ENCODE measurements around the gene SCAMP3. TPM values are rescaled to one million over a fixed set of nuclear protein-coding genes. Genes with fewer than 3 reads are reported as not detected.

SCAMP3 gene
- total and polyA plus RNA-seq, 2 donors (not counting 3 experiments of a cell fraction or from before 2014, with no cell fraction given): 80.1 to 306 TPM

DNA sequence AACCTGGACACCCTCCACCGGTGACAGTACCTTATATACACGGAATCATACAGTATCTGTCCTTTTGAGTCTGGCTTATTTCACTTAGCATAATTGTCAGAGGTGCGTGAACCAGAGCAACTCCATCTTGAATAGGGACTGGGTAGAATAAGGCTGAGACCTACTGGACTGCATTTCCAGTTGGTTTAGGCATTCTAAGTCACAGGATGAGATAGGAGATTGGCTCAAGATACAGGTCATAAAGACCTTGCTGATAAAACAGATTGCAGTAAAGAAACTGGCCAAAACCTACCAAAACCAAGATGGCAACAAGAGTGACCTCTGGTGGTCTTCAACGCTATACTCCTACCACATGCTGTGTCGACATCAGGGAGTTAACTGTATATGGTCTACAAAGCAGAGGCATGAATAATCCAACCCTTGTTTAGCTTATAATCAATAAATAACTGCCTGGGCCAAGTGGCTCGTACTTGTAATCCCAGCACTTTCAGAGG is 45.1 kb upstream of the SCAMP3 start:
- intact Hi-C loops (cut with micrococcal nuclease): loop anchor here (5.0 kb wide), 1 partner anchor 115 kb away; no protein-coding TSS in a partner anchor
- dilution Hi-C loops (cut with MboI; ENCODE audit: extremely low pct_ligation_motif_present, low sequenced_read_pairs): no loop called here
- H3K36me3 ChIP-seq (ENCODE audit: control insufficient read depth in 2 of 2, extremely low read depth in 1 of 2, insufficient read depth in 2 of 2, low read length in 2 of 2): peaks cover 0 to 3% of the 10 kb centered on the region in 2 experiments
- H4K20me1 ChIP-seq (replicated peaks; ENCODE audit: control insufficient read depth, extremely low read depth, insufficient read depth, low read length): no peaks in the 10 kb centered on the region
- H3K9ac ChIP-seq (replicated peaks; ENCODE audit: extremely low read depth, insufficient read depth, low read length): no peak overlapping the region
- CTCF ChIA-PET: interaction anchor here (1.3 to 1.9 kb wide), 7 partner anchors 14 to 341 kb away, joined by 4 to 27 read pairs (median 5); partner anchors contain the start of genes CLK2 and RUSC1
- no peak overlapping the region for H3K4me3 ChIP-seq (replicated peaks in 1 of 3; ENCODE audit: insufficient read depth in 1 of 3, low read depth in 1 of 3, low read length in 3 of 3)
- peak overlapping the region; percentile 88 for H3K27ac ChIP-seq (ENCODE audit: insufficient read depth, low read depth, low read length)
- DNase-seq (ENCODE audit: low read depth, low spot score) (peak; percentile 50), FAIRE-seq (peak; percentile 89)
- H3K4me2 ChIP-seq (ENCODE audit: insufficient read depth, low read length): no peak overlapping the region
- H3K79me2 ChIP-seq (ENCODE audit: control insufficient read depth, insufficient read depth, low read length): peaks cover 34% of the 10 kb centered on the region
- BruUV-seq (replicated peaks): no TSS peak
- H2AFZ ChIP-seq (ENCODE audit: low read depth, low read length): no peak overlapping the region
- H3K4me1 ChIP-seq (ENCODE audit: control insufficient read depth, extremely low read depth, insufficient read depth, low read length): peaks cover 24% of the 10 kb centered on the region
- POLR2A ChIA-PET: interaction anchor here (0.7 kb wide), 1 partner anchor 34 kb away, joined by 4 read pairs; the partner anchor contains the start of gene CLK2
- TF ChIP-seq, protein P1, sequence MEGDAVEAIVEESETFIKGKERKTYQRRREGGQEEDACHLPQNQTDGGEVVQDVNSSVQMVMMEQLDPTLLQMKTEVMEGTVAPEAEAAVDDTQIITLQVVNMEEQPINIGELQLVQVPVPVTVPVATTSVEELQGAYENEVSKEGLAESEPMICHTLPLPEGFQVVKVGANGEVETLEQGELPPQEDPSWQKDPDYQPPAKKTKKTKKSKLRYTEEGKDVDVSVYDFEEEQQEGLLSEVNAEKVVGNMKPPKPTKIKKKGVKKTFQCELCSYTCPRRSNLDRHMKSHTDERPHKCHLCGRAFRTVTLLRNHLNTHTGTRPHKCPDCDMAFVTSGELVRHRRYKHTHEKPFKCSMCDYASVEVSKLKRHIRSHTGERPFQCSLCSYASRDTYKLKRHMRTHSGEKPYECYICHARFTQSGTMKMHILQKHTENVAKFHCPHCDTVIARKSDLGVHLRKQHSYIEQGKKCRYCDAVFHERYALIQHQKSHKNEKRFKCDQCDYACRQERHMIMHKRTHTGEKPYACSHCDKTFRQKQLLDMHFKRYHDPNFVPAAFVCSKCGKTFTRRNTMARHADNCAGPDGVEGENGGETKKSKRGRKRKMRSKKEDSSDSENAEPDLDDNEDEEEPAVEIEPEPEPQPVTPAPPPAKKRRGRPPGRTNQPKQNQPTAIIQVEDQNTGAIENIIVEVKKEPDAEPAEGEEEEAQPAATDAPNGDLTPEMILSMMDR (IDR thresholded peaks at IDR 0.05; ENCODE audit: extremely low read depth in 1 of 2, insufficient read depth in 1 of 2, low read depth in 1 of 2, low read length in 2 of 2): peak; percentile 38 to 43
- TF ChIP-seq POLR2A (IDR thresholded peaks at IDR 0.05; ENCODE audit: low read depth, low read length): no peak
- TF ChIP-seq POLR2AphosphoS5 (IDR thresholded peaks at IDR 0.05; ENCODE audit: insufficient read depth, low read depth, low read length): no peak
- no peak for TF ChIP-seq GATA2 (IDR thresholded peaks at IDR 0.05; ENCODE audit: insufficient read depth, insufficient read length, low read depth, low read length)
- no peak for TF ChIP-seq MYC (IDR thresholded peaks at IDR 0.05; ENCODE audit: low read depth, low read length)
- H3K9me1 ChIP-seq (replicated peaks; ENCODE audit: control insufficient read depth, extremely low read depth, insufficient read depth, low read length): no peaks in the 10 kb centered on the region
- no peaks in the 10 kb centered on the region for H3K9me3 ChIP-seq (replicated peaks; ENCODE audit: control insufficient read depth, insufficient read depth, low read length)
- no peaks in the 10 kb centered on the region for H3K27me3 ChIP-seq (ENCODE audit: control insufficient read depth in 2 of 2, insufficient read depth in 2 of 2, low read length in 2 of 2)

Measured in endothelial cell of umbilical vein (primary cell).